Mammary epithelial cell (primary cell): ENCODE results near the gene ZNF804B.

ENCODE experiments used
- CTCF ChIP-seq, 2 donors: IDR thresholded peaks in 1 of 2; conservative IDR thresholded peaks in 1 of 2; 2 replicates each; pipeline ENCODE4 v1.5.1; 2011 to 2012; ENCODE audit warnings: inconsistent platforms in 2 of 2, low read length in 2 of 2, mild to moderate bottlenecking in 2 of 2, control low read depth in 1 of 2, low read depth in 1 of 2; ENCODE audit not compliant: insufficient read depth in 1 of 2; ENCODE audit errors: extremely low read depth in 1 of 2
- EZH2 ChIP-seq: IDR thresholded peaks from 2 replicates; pipeline ENCODE4 v1.6.1; 2012; ENCODE audit warnings: low read length, inconsistent platforms, borderline replicate concordance

- TF ChIP-seq CTCF (conservative IDR thresholded peaks at IDR 0.05 in 1 of 2, IDR thresholded peaks at IDR 0.05 in 1 of 2; ENCODE audit: extremely low read depth in 1 of 2, insufficient read depth in 1 of 2, low read depth in 1 of 2, low read length in 2 of 2): no peak
- no peak for TF ChIP-seq EZH2
Observed at GRCh38 chr7:89023206-89023605, 263.7 kb downstream of the ZNF804B start.
